Measurements from ENCODE around the gene HRAS. TPM values are rescaled to one million over a fixed set of nuclear protein-coding genes. Genes with fewer than 3 reads are reported as not detected.

Gene HRAS
- 10 to 100 TPM; 45.1 to 52.5 TPM for total RNA-seq

GRCh38 chr11:535519-536454 lies at the start of gene HRAS:
HRAS (minus strand) TSS chr11:535576.
- Mint-ChIP-seq H3K4me1 (peaks cover 28% of the 10 kb centered on the region), H3K36me3 (ENCODE audit: low read depth) (peaks cover 10% of the 10 kb centered on the region), H3K4me3 (peak within 1 kb of the TSS; percentile 84), H3K9me3 (no peaks in the 10 kb centered on the region), H3K27ac (peak within 1 kb of the TSS; percentile 90), H3K27me3 (no peaks in the 10 kb centered on the region)
- CTCF ChIA-PET: interaction anchor here (0.7 to 2.7 kb wide), 6 partner anchors 15 to 213 kb away, joined by 3 to 11 read pairs (median 4); partner anchors contain the start of gene LMNTD2
- POLR2A ChIA-PET: interaction anchor here (0.6 to 2.3 kb wide), 26 partner anchors 11 to 328 kb away, joined by 3 to 10 read pairs (median 4); partner anchors contain the start of genes BET1L, DEAF1, IRF7 and LMNTD2
- DNase-seq: peak; percentile 96

GRCh38 chr11:584287-584686 lies 48.9 kb upstream of the HRAS start:
- ChIA-PET CTCF (no interaction called here), POLR2A (interaction anchor here (1.6 kb wide), 1 partner anchor 8 kb away, joined by 3 read pairs; the partner anchor contains the start of gene PHRF1)
- Mint-ChIP-seq H3K27ac (no peak overlapping the region), H3K9me3 (no peaks in the 10 kb centered on the region), H3K4me1 (peaks cover 40% of the 10 kb centered on the region), H3K36me3 (ENCODE audit: low read depth) (peaks cover 48% of the 10 kb centered on the region), H3K4me3 (no peak overlapping the region), H3K27me3 (no peaks in the 10 kb centered on the region)
- no peak for DNase-seq

GRCh38 chr11:581752-582151 lies 46.4 kb upstream of the HRAS start:
- Mint-ChIP-seq H3K4me3 (no peak overlapping the region), H3K36me3 (ENCODE audit: low read depth) (peaks cover 39% of the 10 kb centered on the region), H3K27ac (no peak overlapping the region), H3K27me3 (no peaks in the 10 kb centered on the region), H3K4me1 (peaks cover 40% of the 10 kb centered on the region), H3K9me3 (no peaks in the 10 kb centered on the region)
- no peak for DNase-seq
- ChIA-PET POLR2A (no interaction called here), CTCF (no interaction called here)

- Mint-ChIP-seq H3K4me3 (no peak overlapping the region), H3K9me3 (no peaks in the 10 kb centered on the region), H3K36me3 (ENCODE audit: low read depth) (peaks cover 36% of the 10 kb centered on the region), H3K27ac (peak overlapping the region; percentile 40), H3K27me3 (no peaks in the 10 kb centered on the region), H3K4me1 (peaks cover 37% of the 10 kb centered on the region)
- CTCF ChIA-PET: no interaction called here
- DNase-seq: no peak
- POLR2A ChIA-PET: no interaction called here
These were observed 46.0 kb upstream of the HRAS start for GRCh38 chr11:581342-581741.

- Mint-ChIP-seq H3K36me3 (ENCODE audit: low read depth) (peaks cover 32% of the 10 kb centered on the region), H3K4me3 (no peak overlapping the region), H3K27me3 (peaks cover 3% of the 10 kb centered on the region), H3K4me1 (peaks cover 35% of the 10 kb centered on the region), H3K27ac (no peak overlapping the region), H3K9me3 (no peaks in the 10 kb centered on the region)
- ChIA-PET CTCF (no interaction called here), POLR2A (no interaction called here)
- no peak for DNase-seq
These were observed 44.6 kb upstream of the HRAS start for GRCh38 chr11:579830-580601.

- H3K4me3 Mint-ChIP-seq: peak overlapping the region; percentile 87
- peak overlapping the region; percentile 31 for H3K27ac Mint-ChIP-seq
- no peak for DNase-seq
- H3K36me3 Mint-ChIP-seq (ENCODE audit: low read depth): peaks cover 25% of the 10 kb centered on the region
- H3K9me3 Mint-ChIP-seq: no peaks in the 10 kb centered on the region
- peaks cover 46% of the 10 kb centered on the region for H3K4me1 Mint-ChIP-seq
- ChIA-PET POLR2A (interaction anchor here (0.9 to 3.3 kb wide), 7 partner anchors 10 to 169 kb away, joined by 3 to 19 read pairs (median 4); partner anchors contain the start of genes DEAF1, TALDO1 and TMEM80), CTCF (interaction anchor here (0.9 kb wide), 1 partner anchor 24 kb away, joined by 3 read pairs; no protein-coding TSS in a partner anchor)
- H3K27me3 Mint-ChIP-seq: peaks cover 13% of the 10 kb centered on the region
These were observed 43.1 kb upstream of the HRAS start for GRCh38 chr11:578276-579035.

- POLR2A ChIA-PET: interaction anchor here (1.0 to 3.3 kb wide), 10 partner anchors 9 to 170 kb away, joined by 3 to 19 read pairs (median 4); partner anchors contain the start of genes IRF7 and TALDO1
- peaks cover 13% of the 10 kb centered on the region for H3K27me3 Mint-ChIP-seq
These were observed 42.2 kb upstream of the HRAS start for GRCh38 chr11:577611-577894.

GRCh38 chr11:576811-577610 lies 41.6 kb upstream of the HRAS start:
- peaks cover 22% of the 10 kb centered on the region for H3K36me3 Mint-ChIP-seq (ENCODE audit: low read depth)
- H3K4me3 Mint-ChIP-seq: peak overlapping the region; percentile 87
- peak overlapping the region; percentile 76 for H3K27ac Mint-ChIP-seq
- DNase-seq: no peak
- CTCF ChIA-PET: no interaction called here
- peaks cover 13% of the 10 kb centered on the region for H3K27me3 Mint-ChIP-seq
- H3K4me1 Mint-ChIP-seq: peaks cover 46% of the 10 kb centered on the region
- POLR2A ChIA-PET: interaction anchor here (1.0 to 3.3 kb wide), 12 partner anchors 9 to 213 kb away, joined by 3 to 20 read pairs (median 4); partner anchors contain the start of genes CEND1, IRF7 and TALDO1
- no peaks in the 10 kb centered on the region for H3K9me3 Mint-ChIP-seq

More at GRCh38 chr11:577611-577894, 42.2 kb upstream of the HRAS start:
- Mint-ChIP-seq H3K4me1 (peaks cover 46% of the 10 kb centered on the region), H3K4me3 (peak overlapping the region; percentile 87), H3K27ac (peak overlapping the region; percentile 76), H3K9me3 (no peaks in the 10 kb centered on the region), H3K36me3 (ENCODE audit: low read depth) (peaks cover 22% of the 10 kb centered on the region)
- CTCF ChIA-PET: no interaction called here
- no peak for DNase-seq

- H3K4me1 Mint-ChIP-seq: peaks cover 44% of the 10 kb centered on the region
- peak; percentile 95 for DNase-seq
- H3K27ac Mint-ChIP-seq: peak within 1 kb of the TSS; percentile 95
- peaks cover 14% of the 10 kb centered on the region for H3K36me3 Mint-ChIP-seq (ENCODE audit: low read depth)
- peak within 1 kb of the TSS; percentile 91 for H3K4me3 Mint-ChIP-seq
- H3K9me3 Mint-ChIP-seq: no peaks in the 10 kb centered on the region
- ChIA-PET CTCF (interaction anchor here (0.6 to 1.7 kb wide), 9 partner anchors 12 to 161 kb away, joined by 3 to 7 read pairs (median 3); partner anchors contain the start of genes SIGIRR and TMEM80), POLR2A (interaction anchor here (0.7 to 3.3 kb wide), 23 partner anchors 8 to 369 kb away, joined by 3 to 20 read pairs (median 5); partner anchors contain the start of genes BET1L, CEND1, DEAF1 and HRAS)
- peaks cover 13% of the 10 kb centered on the region for H3K27me3 Mint-ChIP-seq
These were observed 40.8 kb upstream of the HRAS start, which contains the start of gene PHRF1 for GRCh38 chr11:575996-576768. PHRF1 (plus strand) TSS chr11:576470; CDS start chr11:581513, 5,043 bp downstream.

GRCh38 chr11:575313-575995 lies 40.1 kb upstream of the HRAS start:
- H3K4me3 Mint-ChIP-seq: peak overlapping the region; percentile 82
- peaks cover 12% of the 10 kb centered on the region for H3K36me3 Mint-ChIP-seq (ENCODE audit: low read depth)
- peaks cover 13% of the 10 kb centered on the region for H3K27me3 Mint-ChIP-seq
- H3K4me1 Mint-ChIP-seq: peaks cover 41% of the 10 kb centered on the region
- ChIA-PET CTCF (interaction anchor here (0.6 to 1.7 kb wide), 9 partner anchors 12 to 160 kb away, joined by 3 to 7 read pairs (median 3); partner anchors contain the start of genes SIGIRR and TMEM80), POLR2A (interaction anchor here (0.7 to 3.3 kb wide), 24 partner anchors 7 to 369 kb away, joined by 3 to 20 read pairs (median 4); partner anchors contain the start of genes BET1L, CEND1, DEAF1 and HRAS)
- H3K9me3 Mint-ChIP-seq: no peaks in the 10 kb centered on the region
- H3K27ac Mint-ChIP-seq: peak overlapping the region; percentile 26
- no peak for DNase-seq
